DMS79 (cell line): ENCODE measurements around the gene APOM.

ENCODE experiments used
- DNase-seq: peaks from one replicate; lab custom pipeline; 2025; lab: John Stamatoyannopoulos, UW

APOM gene

DNA sequence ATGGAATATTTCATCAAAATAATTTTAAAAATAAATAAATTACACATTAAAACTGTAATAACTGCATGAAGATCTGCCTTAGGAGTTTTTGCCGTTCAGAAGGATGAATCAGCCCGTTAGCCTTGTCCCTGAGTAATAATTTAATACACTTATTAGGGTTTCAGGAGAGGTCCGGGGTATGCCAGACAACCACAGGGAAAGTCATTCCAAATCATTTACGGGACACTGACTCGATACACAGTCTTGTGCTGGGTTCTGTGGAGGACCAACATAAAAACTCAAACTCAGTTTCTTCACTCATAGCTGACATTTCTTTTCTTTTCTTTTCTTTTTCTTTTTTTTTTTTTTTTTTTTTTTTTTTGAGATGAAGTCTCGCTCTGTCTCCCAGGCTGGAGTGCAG, 50.2 kb downstream of the APOM start:
- DNase-seq: no peak

DNA sequence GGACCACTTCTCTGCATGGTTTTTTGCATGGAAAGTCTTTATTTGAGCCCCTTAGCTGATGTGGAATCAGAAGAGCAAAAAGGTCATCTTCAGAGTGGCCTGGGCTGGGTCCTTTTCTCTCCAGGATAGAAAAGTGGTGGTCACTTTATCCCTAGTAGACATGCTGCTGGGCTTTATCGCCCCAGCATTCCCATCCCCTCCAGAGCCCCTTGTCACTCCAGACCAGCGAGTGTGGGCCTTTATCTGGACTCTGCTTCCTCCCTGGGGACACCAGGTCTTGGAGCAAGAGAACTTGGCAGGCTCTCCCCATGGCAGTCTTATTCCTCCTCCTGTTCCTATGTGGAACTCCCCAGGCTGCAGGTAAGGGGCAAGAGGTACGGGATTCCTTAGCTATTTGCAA, 50.9 kb downstream of the APOM start, which contains the start of gene LY6G6F:
TSS of gene LY6G6F (plus strand) at position 268 of the 400 bp plus-strand sequence. CDS start at position 309, 41 bp downstream.
- no peak for DNase-seq

DNA sequence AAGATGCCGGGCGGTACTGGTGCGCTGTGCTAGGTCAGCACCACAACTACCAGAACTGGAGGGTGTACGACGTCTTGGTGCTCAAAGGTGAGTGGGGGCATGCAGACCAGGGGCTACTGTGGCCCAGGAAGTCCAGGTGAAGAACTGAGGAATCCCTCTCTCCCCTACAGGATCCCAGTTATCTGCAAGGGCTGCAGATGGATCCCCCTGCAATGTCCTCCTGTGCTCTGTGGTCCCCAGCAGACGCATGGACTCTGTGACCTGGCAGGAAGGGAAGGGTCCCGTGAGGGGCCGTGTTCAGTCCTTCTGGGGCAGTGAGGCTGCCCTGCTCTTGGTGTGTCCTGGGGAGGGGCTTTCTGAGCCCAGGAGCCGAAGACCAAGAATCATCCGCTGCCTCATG, 52.0 kb downstream of the APOM start:
- DNase-seq: no peak
